WTC11 (cell line): Measurements from ENCODE around the gene CNOT9.

ENCODE experiments used
- ETV6 ChIP-seq: sonication (generic); formaldehyde crosslinking; IDR thresholded peaks from 2 replicates; pipeline ENCODE4 v1.8.1; 2022; ENCODE audit warnings: mild to moderate bottlenecking, missing genetic modification reagents
- PREB ChIP-seq: sonication (generic); formaldehyde crosslinking; IDR thresholded peaks from 2 replicates; pipeline ENCODE4 v1.8.1; 2022; ENCODE audit warnings: mild to moderate bottlenecking, missing genetic modification reagents, moderate library complexity, borderline replicate concordance

GRCh38 chr2:218568190-218569037 is at the start of gene CNOT9, which contains the start of gene USP37:
- peak; percentile 95 for TF ChIP-seq ETV6 (CRISPR knock-in tag)
- TF ChIP-seq PREB (CRISPR knock-in tag): no peak; the same call in 1 of the 2 replicates
